ENCODE results near the gene TSKU.

The TSKU gene

DNA sequence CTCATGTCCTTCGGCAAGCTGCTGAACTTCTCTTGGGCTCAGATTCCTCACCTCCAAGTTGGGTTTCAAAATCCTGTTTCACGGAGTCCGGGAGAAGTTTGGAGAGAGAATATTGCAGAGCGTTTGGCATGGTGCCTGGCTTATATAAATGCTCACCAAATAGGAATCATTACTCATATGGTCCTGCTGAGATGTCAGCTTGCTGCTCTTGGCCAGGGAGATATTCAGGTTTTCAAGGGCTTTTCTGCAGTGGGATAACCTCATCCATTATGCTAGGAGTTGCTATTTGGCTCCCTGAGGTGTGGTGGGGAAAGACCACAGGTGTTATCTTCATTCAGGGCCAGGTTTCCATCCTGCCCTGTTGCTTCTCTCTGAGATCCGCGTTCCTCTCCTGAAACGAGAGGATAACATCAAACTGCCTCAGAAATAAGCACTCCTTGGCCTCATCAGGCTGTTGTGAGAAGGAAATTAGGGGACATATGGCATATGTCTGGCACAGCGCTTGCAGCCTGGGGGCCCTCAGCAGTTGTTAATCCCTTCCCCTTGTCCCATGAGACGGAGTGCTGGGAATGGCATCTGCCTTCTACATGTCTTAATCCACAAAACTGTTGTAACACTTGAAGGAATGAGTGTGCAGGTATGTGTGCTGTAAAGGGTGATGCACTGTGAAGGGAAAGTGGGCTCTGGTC lies 47.6 kb downstream of the TSKU start:
- no peak for DNase-seq

- DNase-seq, result no peak
Observed at GRCh38 chr11:76831686-76832310, 48.6 kb downstream of the TSKU start.

DNA sequence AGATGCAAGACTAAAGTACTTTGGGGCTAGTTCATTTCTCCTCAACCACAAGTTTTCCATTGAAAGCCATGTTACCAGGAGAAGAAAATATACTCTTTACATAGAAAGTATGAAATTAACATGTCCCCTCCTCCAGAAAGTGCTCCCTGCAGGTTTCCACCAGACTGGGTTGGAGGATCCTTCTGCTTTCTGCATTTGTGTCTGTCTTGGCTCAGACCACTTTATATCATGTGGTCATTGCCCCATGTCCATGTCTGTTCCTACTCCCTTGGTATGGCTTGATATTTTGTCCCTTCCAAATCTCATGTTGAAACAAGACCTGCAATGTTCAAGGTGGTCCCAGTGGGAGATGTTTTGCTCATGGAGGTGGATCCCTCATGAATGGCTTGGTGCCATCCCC lies 49.2 kb downstream of the TSKU start:
- DNase-seq, result no peak

DNA sequence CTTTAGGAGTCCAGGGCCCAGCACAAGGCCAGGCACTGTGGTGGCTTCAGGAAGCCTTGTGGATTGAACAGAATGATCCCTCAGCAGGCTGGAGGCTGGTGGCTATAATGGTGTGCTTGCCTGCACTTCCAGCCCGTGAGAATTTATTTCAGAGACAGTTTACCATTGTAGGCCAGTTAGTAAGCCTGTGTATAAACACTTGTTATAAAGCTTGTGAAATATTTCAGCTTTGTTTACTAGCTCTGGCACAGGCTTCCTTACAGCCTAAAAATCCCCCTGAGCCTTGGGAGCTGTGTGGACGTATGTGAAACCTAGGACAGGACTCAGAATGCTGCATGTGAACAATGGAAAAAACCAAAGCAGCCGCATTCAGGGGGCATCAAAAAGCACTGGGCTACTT lies 51.0 kb downstream of the TSKU start:
- no peak for DNase-seq

- DNase-seq, result no peak
Observed at GRCh38 chr11:76835036-76835435, 51.9 kb downstream of the TSKU start.

- DNase-seq, result no peak
Observed at GRCh38 chr11:76835928-76836612, 52.9 kb downstream of the TSKU start.

GRCh38 chr11:76836613-76837291 lies 53.6 kb downstream of the TSKU start:
- DNase-seq, result no peak

- DNase-seq, result no peak
Observed at GRCh38 chr11:76837696-76838677, 54.8 kb downstream of the TSKU start.

- DNase-seq, result no peak
Observed at GRCh38 chr11:76838678-76839068, 55.5 kb downstream of the TSKU start.

DNA sequence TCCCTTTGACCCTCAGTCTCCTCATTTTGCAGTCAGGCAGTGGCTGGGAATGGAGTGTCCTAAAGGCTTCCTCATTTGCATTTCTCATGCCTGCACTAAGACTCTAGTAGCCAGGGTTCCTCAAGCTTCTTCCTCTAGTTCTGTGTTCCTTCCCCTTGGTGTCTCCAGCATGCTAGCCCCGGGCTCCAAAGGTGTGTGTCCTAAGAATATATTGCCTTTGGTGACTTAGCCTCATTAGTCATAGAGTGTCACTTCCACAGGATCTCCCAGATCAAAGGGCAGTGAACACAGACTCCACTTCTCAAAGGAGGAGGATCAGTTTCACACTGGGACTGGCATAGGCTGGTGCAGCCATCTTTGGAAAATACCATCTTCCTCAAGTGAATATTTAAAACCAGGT lies 56.2 kb downstream of the TSKU start:
- DNase-seq, result no peak

DNA sequence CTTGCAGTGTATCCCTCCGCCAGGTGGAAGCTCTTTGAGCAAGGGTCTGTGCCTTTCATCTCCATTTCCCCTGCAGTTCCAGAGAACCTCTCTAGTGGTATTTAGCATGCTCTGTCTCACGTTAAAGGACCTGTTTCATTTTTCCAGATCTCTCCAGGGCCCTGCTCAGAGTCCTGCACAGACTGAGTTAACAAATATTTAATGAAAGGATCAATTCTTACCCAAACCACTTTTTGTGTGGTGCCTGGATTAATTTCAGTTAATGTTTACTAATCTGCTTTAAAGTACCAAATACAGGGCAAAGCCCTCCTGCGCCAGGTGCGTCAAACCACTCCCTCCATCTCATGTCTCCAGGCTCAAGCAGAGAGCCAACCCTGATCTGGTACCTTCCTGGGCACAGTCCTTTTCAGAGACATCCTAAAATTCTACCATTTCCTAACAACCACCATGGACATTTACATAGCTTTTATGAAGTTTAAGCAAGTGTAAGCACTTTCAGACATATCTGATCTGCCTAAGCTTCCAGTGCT lies 58.8 kb downstream of the TSKU start:
- no peak for DNase-seq

- DNase-seq, result no peak
Observed at GRCh38 chr11:76843907-76844306, 60.8 kb downstream of the TSKU start.

DNA sequence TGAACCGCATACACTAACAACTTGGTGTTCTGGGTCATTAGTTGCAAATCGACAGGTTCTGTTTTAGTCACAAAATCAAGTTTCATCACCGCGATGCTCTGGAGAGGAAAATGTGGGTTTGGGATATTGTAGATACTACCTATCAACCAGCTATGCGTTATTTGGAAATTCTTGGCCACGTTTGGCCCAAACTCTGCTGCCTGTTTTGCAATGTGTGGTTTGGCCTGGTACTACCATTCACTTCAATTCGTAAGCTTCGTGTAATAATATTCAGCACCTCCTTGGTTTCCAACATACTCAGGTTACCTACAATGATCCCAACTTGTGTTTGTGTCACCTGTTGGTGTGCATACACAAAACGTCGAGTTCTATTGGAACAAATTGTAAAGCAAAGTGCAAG lies 61.4 kb downstream of the TSKU start:
- DNase-seq, result no peak

DNA sequence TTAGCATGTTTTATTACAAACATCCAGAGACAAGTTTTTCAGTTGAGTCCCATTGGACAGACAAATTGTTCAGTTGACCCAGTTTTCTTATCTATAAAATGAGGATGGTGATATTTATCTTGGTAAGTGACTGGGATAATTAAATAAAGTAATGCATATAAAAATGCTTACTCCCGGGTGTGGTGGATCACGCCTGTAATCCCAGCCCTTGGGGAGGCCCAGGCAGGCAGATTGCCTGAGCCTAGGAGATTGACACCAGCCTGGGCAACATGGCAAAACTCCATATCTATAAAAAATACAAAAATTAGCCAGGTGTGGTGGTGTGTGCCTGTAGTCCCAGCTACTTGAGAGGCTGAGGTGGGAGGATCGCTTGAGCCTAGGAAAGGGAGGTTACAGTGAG lies 61.9 kb downstream of the TSKU start:
- DNase-seq, result no peak

- DNase-seq, result no peak
Observed at GRCh38 chr11:76846441-76846840, 63.3 kb downstream of the TSKU start.
